HuH-7 (cell line): ENCODE measurements around the gene GART.
A peak's percentile ranks its signal among the peaks of the same experiment; 100 is the strongest.
"Not testable (repeated sequence)": the region's sequence is repeated elsewhere in the genome, so short reads cannot be mapped to it uniquely, and the experiment has no call there.

Source experiments
- DNase-seq: peaks from one replicate; pipeline ENCODE4 v3.0.0; 2011; ENCODE audit warnings: low spot score

GART gene

DNA sequence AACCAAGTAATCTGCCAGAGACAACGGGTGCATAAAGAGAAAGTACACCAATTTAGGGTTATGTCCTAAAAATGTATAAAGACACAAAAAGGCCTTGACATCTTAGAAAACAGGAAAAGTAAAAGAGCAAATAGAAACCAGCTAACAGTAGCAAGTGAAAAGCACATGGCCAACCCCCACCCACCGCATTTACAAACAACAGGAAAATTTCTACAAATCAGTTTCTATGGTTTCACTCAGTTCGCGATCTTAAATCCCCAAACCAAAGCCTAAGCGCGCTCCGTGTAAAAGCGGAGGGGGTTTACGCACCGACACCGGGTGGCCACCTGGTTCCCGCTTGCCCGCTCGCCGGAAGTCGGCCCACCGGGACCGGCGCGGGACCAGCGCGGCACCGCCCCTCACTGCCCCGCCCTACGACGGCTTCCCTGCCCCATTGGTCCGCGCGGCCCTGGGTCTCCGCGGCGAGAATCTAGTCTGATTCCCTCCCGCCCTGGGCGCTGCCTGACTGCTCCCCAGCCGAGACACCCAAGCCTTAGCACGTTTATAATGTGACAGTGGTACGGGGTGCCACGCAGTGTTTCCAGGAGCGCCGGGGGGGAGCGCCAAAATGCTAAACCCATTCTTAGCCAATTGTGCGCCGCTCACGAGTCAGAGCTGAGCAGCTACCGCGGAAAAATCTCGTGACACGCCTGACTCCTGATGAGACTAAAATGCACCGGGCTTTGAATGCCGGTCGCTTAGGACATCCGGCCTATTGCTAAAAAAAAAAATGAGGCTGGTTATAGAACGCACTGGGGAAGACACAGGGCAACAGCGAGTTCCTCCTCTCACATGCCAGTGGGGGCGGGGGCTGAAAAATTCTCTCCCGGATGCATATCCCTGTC is at the start of gene GART:
TSS of gene GART (minus strand) at position 362 of the 884 bp plus-strand sequence. CDS start 2,802 bp downstream, outside the sequence.
- DNase-seq, result peak; percentile 57

GRCh38 chr21:33588485-33589335 is 46.8 kb upstream of the GART start, which contains the start of gene DONSON:
DONSON (minus strand) TSS chr21:33588684; CDS start chr21:33588641, 43 bp downstream.
- DNase-seq, result peak; percentile 88

- peak; percentile 20 for DNase-seq
These were observed 46.0 kb upstream of the GART start for GRCh38 chr21:33587792-33588484.

GRCh38 chr21:33586927-33587326 is 45.0 kb upstream of the GART start:
- no peak for DNase-seq

GRCh38 chr21:33584455-33584854 is 42.5 kb upstream of the GART start:
- no peak for DNase-seq

GRCh38 chr21:33578959-33579542 is 37.1 kb upstream of the GART start:
- DNase-seq, result no peak

DNA sequence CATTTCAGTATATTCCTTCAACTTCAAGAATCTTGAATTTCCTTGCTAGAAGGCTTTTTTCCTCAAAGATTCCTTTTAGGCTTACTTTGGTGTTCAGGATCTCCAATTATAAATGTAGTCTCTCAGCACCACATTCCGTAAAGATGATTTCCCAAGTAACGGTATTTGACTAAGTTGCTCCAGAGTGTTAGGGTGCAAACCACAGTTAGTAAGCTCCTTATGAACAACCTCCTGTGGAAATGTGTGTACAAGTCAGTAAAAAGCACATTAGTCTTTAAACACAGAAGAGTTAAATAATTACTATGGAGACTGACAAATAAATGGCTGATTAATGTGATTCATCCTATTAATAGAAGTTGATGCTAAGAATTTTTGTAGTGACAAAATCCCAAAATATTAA is 36.3 kb upstream of the GART start:
- DNase-seq, result no peak

GRCh38 chr21:33576741-33577141 is 34.8 kb upstream of the GART start:
- DNase-seq, result not testable (repeated sequence)

- DNase-seq, result no peak
These were observed 30.4 kb upstream of the GART start for GRCh38 chr21:33572350-33572749.

DNA sequence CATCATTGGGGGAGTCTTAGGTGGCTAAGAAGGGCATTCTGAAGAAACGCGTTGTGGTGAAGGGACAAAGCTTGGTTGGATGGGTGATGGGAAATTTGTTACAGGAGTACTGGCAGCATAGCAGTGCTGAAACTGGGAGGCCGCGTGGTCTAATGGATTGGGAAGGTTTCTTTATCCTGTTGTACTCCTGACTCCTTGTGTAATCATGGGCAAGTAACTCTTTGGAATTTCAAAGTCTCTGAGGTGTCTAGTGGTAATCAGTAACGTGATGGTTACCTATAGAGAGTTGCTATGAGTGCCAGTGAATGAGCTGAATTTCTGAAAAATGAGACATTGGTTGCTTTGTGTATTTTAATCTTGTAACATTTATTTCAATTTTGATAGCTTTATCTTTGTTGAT is 28.1 kb upstream of the GART start:
- no peak for DNase-seq

DNA sequence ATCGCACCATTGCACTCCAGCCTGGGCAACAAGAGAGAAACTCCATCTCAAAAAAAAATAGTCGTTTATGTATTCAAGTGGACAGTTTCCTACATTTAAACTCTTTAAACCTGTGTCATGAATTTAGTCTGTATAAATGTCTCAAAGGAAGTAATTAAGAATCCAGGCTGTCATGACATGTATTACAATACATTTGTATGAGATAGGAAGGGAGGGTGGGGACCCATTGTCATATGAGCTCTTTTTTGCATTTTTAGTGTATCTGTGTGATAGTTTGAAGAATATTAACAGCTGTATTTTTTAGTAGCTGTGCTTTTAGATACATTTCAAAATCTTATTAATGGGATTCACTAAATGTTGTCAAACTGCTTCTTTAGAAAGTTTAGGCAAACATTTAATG is 26.5 kb upstream of the GART start:
- DNase-seq, result no peak

DNA sequence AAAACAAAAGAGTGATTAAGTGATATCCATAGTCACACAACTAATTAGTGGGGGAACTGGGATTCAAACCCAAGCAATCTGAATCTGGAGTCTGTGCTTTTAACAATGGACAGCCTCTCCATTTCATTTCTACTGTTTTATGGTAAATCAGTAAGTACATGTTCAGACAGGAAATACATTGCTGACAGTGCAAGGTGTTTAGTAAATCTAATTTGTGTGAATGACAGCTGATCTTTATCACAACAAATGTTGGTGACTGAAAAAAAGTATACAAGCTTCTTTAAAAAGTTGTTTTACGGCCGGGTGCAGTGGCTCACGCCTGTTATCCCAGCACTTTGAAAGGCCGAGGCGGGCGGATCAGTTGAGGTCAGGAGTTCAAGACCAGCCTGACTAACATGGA is 26.0 kb upstream of the GART start:
- no peak for DNase-seq

DNA sequence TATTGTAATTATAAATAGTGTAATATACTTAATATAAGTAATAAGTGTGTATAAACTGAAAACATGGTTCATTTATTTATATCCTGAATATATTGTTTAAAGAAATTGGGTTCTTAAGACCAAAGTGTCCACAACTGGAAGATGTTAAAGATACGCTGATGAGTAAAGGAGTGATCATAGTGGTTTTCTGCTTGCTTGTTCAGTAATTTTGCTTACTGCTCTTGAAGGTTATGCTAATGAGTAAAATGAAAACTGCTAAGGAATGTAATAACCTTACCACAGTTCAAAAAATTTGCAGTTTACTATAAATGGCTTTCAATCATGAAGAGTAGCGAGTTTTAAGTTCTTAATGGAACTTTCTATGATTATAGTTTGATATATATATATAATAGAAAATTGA is 24.6 kb upstream of the GART start:
- DNase-seq, result no peak

GRCh38 chr21:33562389-33562788 is 20.5 kb upstream of the GART start:
- DNase-seq, result no peak

GRCh38 chr21:33561373-33561772 is 19.5 kb upstream of the GART start:
- DNase-seq, result no peak

- DNase-seq, result no peak
These were observed 19.0 kb upstream of the GART start for GRCh38 chr21:33560965-33561364.

DNA sequence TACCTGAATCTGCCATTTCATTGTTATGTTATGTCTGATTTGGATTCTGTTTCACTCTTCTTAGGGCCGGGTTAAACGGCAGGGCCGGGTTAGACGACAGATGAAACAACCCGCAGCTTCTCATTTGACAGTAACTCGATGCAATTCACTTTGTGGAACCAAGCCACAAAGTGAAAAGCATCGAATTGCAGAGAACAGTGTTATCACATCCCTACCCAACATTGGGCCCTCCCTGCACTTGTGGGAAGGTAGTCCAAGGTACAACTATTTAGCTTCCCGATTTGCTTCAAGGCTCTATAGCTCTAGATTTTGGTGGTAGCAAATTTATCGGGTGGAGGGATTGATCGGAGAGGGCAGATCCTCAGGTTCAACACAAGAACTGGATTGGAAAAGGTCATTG is 17.9 kb upstream of the GART start:
- DNase-seq, result no peak

DNA sequence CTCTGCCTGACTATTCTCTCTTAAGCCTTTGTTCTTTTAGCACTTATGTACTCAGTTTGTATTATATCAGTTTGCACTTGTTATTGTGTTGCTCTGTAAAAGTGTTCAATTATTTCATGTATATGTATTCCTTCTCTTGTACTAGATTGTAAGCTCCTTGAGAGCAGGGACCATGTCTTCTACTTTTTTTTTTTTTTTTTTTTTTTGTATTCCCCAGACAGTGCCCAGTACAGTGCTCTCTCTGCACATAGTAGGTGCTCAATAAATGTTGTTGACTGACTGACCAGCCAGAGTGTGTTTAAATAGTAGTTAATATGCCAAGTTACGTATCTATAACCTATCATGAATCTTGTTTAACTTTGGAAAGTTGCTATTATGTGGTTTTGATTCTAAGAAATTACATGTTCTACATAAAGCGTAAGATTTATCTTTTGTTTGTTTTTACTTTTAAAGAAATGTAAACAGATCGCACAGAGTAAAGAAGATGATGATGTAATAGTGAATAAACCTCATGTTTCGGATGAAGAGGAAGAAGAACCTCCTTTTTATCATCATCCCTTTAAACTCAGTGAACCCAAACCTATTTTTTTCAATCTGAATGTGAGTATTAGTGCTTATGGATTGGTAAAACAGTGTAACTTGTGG is 17.0 kb upstream of the GART start:
- DNase-seq, result no peak

- no peak for DNase-seq
These were observed 15.5 kb upstream of the GART start for GRCh38 chr21:33557447-33557846.

DNA sequence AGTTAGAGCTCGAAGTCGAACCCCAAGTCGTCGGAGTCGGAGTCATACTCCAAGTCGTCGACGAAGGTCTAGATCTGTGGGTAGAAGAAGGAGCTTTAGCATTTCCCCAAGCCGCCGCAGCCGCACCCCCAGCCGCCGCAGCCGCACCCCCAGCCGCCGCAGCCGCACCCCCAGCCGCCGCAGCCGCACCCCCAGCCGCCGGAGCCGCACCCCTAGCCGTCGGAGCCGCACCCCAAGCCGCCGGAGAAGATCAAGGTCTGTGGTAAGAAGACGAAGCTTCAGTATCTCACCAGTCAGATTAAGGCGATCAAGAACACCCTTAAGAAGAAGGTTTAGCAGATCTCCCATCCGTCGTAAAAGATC is 13.0 kb upstream of the GART start:
- DNase-seq, result no peak

DNA sequence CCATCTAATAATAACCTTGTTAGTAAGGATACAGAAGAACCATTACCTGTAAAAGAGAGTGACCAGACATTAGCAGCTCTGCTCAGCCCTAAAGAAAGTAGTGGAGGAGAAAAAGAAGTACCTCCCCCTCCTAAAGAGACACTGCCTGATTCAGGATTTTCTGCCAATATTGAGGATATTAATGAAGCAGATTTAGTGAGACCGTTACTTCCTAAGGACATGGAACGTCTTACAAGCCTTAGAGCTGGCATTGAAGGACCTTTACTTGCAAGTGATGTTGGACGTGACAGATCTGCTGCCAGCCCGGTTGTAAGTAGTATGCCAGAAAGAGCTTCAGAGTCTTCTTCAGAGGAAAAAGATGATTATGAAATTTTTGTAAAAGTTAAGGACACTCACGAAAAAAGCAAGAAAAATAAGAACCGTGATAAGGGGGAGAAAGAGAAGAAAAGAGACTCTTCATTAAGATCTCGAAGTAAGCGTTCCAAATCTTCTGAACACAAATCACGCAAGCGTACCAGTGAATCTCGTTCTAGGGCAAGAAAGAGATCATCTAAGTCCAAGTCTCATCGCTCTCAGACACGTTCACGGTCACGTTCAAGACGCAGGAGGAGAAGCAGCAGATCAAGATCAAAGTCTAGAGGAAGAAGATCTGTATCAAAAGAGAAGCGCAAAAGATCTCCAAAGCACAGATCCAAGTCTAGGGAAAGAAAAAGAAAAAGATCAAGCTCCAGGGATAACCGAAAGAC is 12.5 kb upstream of the GART start:
- DNase-seq, result no peak
